RPMI7951 (cell line): Measurements from ENCODE around the gene LYZL2. TPM values are rescaled to one million over a fixed set of nuclear protein-coding genes. Genes with fewer than 3 reads are reported as not detected.
A peak's percentile ranks its signal among the peaks of the same experiment; 100 is the strongest.
"Not testable (repeated sequence)": the region's sequence is repeated elsewhere in the genome, so short reads cannot be mapped to it uniquely, and the experiment has no call there.

Experiments used
- DNase-seq: peaks from one replicate; pipeline ENCODE4 v3.0.0-alpha.2; 2012; ENCODE audit warnings: low read depth
- total RNA-seq: library from RNA; depleted of rRNA; stranded (reverse); fragments of >200 nt; shearing (Covaris generic); gene quantifications from 2 replicates; pipeline ENCODE4 v1.2.3, GENCODE V29; 2014

Gene LYZL2
- total RNA-seq, 1 experiment from 2014 or later = not detected

DNA sequence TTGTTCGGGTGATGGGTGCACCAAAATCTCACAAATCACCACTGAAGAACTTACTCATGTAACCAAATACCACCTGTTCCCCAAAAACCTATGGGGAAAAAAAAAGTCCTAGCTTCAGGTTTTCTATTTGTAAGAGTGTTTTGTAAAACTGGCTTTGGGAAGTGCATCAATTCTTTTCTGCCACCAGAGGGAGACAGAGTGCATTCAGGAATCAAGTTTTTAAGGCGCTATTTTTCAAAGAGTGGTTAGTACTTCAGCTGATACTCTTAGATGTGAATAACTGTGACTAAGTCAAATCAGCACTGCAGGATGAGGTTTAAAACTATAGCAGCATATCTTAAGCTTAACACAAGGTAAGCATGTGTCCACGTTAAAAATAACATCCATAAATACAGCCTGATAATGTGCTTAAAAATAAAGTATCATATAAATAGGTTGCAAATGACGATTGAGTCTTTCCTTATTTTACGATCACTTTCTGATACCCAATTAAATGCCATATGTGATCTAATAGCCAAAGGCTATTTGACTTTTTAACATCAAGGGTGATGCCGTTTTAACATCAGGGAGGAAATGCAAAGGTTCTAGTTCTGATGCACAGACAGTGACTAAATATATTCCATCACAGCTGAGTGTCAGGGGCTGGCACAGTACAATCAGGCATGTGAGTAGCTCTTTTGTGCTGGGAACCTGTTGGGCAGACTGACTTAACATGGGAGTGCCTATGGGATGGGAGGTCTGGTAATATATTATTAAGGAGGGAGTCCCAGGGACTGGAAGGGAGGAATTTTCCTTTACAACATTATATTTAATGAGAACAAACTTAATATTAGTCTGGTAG, 10.6 kb upstream of the LYZL2 start:
- peak; percentile 69 for DNase-seq

DNA sequence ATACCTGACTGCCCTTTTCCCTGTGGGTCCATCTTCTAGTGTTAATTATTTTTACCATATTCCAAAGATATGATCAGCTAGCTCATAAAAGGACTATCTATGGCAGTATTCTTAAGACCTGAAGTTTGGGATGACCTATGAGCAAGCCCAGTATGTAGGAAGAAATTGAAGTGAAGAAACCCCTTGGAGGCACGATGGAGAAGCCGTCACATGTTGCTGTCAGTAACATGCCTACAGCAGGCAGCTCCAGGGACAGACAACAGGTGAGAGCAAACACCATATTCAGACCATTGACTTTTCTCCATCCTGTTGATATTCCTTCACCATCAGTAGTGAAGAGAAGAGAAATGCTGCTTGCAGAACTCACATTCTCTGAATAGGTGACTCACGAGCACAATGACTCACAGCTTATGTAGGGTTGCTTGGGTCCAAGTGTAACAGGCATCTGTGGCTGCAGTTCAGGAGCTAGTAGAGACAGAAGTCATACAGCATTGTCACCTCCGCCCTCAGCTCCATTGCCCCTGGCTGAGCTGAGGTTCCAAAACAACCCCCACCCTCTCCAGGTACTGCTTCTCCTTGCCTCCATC, 8.4 kb upstream of the LYZL2 start:
- DNase-seq = peak; percentile 91

DNA sequence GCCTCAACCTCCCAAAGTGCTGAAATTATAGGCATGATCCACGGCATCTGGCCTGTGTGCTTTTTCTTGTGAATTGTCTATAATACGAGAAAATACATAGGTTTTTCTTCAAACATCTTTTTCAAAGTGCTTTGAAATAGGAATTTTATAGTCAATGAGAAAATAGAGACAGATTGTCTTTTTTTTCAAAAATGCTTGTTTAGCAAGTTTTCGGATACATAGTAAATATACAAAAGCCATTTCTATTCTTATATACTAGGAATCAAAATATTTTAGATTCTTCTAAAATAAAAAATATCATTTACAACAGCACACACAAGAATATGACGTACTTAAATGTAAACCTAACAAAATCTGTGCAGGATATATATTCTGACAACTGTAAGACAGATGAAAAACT, 1.6 kb upstream of the LYZL2 start:
- no peak for DNase-seq

DNA sequence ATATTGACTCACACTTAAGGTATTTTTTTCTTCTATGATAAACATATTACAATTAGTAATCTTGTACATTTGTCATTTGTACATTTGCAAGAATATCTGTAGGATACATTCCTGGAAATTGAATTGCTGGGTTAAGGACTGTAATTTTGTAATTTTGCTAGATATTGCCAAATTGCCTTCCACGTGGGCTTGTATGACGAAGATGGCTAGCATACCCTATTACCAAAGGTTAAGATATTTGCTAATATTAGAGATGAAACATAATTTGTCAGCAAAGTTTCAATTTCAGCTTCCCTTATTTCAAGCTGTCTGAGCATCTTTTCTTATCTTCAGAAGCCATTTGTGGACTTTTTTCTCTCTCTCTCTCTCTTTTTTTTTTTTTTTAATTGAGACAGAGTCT, 1.0 kb upstream of the LYZL2 start:
- DNase-seq = no peak

GRCh38 chr10:30628576-30628975, 977 bp downstream of the LYZL2 start:
- not testable (repeated sequence) for DNase-seq

DNA sequence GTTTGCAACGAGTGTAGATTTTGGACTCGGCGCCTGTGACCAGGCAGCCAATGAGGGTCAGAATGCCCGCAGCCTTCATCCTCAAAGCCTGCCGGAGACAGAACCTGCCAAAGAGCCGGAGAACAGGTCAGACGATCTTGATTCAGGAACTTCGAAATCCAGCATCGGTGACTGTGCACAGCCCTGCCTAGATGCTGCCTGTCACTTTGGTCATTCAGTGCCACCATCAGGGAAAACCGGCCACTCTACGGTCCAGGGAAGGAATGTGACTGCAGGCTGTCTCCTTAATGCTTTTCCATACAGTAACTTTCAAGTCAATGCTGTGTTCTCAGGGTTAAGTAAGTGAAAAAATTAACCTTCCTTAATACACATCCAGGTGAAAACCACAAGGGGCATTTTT, 2.7 kb downstream of the LYZL2 start:
- DNase-seq = not testable (repeated sequence)

- DNase-seq = not testable (repeated sequence)
These were observed 3.4 kb downstream of the LYZL2 start for GRCh38 chr10:30626196-30626595.

DNA sequence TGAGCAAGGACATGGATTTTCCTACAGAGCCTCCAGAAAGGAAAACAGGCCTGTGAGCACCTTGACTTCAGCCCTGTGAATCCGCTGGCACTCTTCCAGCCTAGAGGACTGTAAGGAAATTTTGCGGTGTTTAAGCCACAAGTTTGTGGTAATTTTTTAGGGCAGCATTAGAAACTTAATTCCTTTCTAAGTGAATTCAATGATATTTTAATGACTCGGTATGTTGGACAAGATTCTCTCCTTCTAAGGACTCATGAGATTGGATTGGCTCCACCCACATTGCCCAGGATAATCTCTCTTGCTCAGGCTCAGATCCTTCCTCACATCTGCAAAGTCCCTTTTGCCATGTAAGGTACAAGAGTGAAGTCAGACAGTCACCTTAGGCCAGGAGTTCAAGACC, 4.5 kb downstream of the LYZL2 start:
- peak; percentile 45 for DNase-seq

DNA sequence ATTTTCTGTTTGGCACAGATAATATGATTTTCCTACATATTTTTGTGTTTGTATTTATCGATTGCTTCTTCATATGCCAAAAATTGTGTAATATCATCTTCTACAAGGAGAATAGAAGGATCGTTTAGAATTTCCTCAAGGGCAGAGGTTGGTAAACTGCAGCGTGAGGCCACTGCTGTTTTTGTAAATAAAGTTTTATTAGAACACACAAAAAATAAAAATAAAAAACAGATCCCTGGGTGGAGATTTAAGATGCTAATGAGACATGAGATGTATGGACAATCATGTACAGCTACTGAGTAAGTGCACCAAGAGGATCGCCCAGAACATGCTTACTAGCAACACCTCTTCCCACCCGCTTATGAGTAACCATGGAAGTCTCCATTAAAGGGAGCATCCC, 9.6 kb downstream of the LYZL2 start:
- DNase-seq = no peak

- no peak for DNase-seq
These were observed 12.5 kb downstream of the LYZL2 start for GRCh38 chr10:30617070-30617469.

GRCh38 chr10:30611041-30611440, 18.5 kb downstream of the LYZL2 start:
- DNase-seq = not testable (repeated sequence)

GRCh38 chr10:30607814-30608213, 21.7 kb downstream of the LYZL2 start:
- no peak for DNase-seq

DNA sequence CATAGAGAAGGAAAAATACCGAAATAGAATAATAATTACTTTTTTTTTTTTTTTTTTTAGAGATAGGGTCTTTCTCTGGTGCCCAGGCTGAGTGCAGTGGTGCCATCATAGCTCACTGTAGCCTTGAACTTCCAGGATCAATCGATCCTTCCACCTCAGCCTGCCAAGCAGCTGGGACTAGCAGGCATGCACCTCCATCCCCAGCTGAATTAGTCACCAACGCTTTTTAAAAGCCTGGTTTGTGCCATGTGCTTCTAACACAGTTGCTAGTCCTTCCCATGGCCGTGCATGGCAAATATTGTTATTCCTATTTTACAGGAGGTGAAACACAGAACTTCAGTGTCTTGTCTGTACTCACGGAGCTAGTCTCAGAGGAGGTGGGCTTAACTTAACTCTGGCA, 23.2 kb downstream of the LYZL2 start:
- DNase-seq = no peak

DNA sequence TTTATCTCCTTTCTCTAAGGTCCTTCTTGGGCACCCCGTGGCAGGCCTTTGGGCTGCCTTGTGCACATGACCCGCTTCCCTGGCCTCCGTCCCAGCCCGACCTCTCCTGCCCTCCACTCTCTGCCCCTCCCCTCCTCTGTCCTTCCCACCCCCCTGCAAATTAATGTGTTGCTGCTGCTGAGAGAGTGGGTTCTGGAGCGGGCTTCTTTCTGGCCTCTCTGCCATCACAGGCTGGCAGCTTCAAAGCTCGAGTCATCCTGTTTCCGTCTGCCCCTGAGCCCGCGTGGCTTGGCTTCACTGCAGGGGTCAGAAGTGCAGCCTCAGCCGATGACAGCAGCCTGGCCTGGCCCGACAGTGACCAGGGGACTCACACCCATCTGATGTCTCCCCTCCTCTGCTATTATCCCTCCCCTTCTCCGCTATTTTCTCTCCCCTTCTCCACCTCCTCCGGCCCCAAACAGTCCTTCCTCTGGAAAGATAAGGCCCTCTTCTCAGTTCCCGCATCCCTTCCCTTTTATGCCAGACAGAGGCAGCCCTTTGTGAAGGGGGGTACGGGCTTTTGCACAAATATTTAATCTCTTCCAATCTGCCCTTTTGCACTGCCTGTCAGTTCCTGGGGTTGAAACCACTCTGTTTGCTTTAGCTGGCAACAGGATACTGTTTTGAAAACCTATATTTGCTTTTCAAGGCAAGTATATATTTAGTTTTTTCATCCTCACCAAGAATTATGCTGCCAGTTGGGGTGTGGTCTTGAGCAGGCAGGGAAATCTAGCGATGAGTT, 24.0 kb downstream of the LYZL2 start:
- DNase-seq = peak; percentile 23

GRCh38 chr10:30603589-30603988, 26.0 kb downstream of the LYZL2 start:
- no peak for DNase-seq

DNA sequence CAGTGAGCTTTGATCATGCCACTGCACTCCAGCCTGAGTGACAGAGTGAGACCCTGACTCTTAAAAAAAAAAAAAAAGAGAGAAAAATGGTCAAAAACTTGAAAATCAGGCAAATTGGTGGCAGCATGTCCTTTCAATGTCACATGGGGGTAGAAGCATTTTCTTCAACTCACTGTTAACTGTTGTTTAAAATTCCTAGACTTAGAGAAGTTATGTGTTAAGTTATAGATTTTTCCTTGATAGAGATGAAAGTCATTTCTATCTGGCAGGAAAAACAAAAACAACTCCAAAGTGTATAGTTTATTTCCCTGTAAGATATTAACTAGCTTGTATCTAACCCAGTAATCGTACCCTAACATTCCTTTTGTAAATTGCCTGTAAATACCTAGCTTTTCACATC, 26.8 kb downstream of the LYZL2 start:
- DNase-seq = no peak

- no peak for DNase-seq
These were observed 29.5 kb downstream of the LYZL2 start for GRCh38 chr10:30600005-30600404.

GRCh38 chr10:30598105-30598776, 31.3 kb downstream of the LYZL2 start:
- DNase-seq = no peak

GRCh38 chr10:30597433-30597824, 32.1 kb downstream of the LYZL2 start:
- not testable (repeated sequence) for DNase-seq

DNA sequence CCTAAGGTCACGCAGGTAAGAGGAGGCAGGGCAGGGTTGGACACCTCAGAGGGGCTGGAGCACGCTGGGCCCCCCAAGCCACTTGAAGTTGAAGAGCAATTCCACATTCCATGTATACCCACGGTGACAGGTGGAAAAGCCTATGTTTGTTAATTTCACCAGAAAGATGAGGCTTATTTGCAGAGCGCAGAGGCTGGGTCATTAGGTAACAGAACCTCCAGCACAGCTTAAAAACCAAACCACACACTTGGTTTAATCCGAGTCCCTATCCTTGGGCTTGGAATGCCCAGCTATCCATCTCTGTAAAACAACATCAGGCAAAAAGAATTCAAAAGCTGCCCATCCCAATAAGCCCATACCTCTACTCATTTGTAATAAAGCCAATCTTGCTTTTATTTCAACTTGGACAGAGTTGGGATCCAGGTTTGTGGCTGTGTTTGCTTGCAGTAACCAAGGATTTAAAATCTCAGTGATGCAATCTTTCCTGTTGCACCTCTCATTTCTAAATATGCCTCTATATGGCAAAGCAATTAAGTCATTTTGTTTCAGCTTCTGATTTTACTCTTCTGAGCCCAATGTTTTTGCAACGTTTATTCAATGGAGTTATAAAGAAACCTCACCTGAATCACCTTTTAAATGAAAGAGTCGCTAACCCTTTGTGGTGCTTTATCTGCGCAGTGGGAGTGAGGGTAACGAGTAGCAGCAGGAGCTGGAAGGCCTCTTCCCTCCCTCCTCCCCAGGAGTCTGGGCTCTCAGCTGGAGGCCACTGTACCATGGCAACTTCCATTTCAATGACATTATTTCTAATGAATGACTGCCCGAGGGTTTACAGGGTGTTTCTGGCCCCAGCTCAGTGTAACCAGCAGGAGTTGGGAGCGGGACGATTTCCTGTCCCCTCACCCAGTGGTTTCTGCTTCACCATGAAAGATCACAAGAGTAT, 32.8 kb downstream of the LYZL2 start:
- peak; percentile 14 for DNase-seq

DNA sequence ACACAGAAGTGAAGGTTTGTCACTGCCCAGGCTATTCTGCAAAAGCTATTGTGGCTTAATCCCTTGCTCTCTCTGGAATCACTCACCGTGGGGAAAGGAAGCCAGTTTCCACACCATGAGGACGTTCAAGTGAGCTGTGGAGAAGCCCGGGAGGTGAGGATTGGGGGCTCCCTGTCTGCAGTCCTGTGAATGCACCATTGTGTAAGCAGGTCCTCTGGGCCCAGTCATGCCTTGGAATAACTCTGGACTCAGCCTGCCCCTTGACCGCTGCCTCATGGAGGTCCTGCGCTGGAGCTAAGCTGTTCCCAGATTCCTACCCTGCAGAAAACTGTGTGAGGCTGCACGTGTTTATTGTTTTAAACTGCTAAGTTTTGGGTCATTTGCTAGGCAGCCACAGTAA, 33.5 kb downstream of the LYZL2 start:
- no peak for DNase-seq
